B cell (primary cell): Measurements from ENCODE around the gene GTSF1L. TPM values are rescaled to one million over a fixed set of nuclear protein-coding genes. Genes with fewer than 3 reads are reported as not detected.
A peak's percentile ranks its signal among the peaks of the same experiment; 100 is the strongest.

Experiments used
- ATAC-seq: fragments of 200-7000 bp; cut with Tn5 transposase; one replicate; pipeline ENCODE4 v1.10.0; 2021; ENCODE audit warnings: low read depth, mild to moderate bottlenecking, moderate number of reproducible peaks, moderate library complexity
- CTCF ChIA-PET: fragments of 350-600 bp; sonication (Branson Sonifier 250); formaldehyde crosslinking; loops from one replicate; lab custom pipeline; 2021; ENCODE audit warnings: antibody characterized with exemption, inconsistent platforms; lab: Charles Lee
- POLR2A ChIA-PET: fragments of 350-600 bp; sonication (Branson Sonifier 250); formaldehyde crosslinking; loops from one replicate; lab custom pipeline; 2021; ENCODE audit warnings: antibody characterized with exemption; lab: Charles Lee
- DNase-seq: peaks from one replicate; pipeline ENCODE4 v3.0.0; 2013
- H2AFZ ChIP-seq: 2 replicates; pipeline ENCODE4 v1.6.1; 2012; ENCODE audit warnings: mild to moderate bottlenecking, low read depth, low read length; ENCODE audit not compliant: insufficient read depth, poor library complexity, severe bottlenecking
- H3K27ac ChIP-seq, 2 donors: 1 replicate in 1 of 2; 2 replicates in 1 of 2; pipeline ENCODE4 v1.5.1; 2012 to 2013; ENCODE audit warnings: low read length in 2 of 2, mild to moderate bottlenecking in 2 of 2, moderate library complexity in 1 of 2
- H3K27me3 ChIP-seq, 4 experiments: fragments of 200-600 bp in 1 of 4; sonication (generic) in 1 of 4; replicated peaks in 1 of 4; 1 replicate in 2 of 4; 2 replicates in 2 of 4; pipeline versions ENCODE4 v1.6.1 to v1.7.0; 2013 to 2016; ENCODE audit warnings: low read length in 3 of 4, mild to moderate bottlenecking in 2 of 4, mixed read lengths in 1 of 4, moderate library complexity in 1 of 4; ENCODE audit not compliant: insufficient read depth in 4 of 4, control insufficient read depth in 3 of 4; ENCODE audit errors: control extremely low read depth in 1 of 4
- H3K36me3 ChIP-seq, 2 experiments: replicated peaks in 1 of 2; 1 replicate in 1 of 2; 2 replicates in 1 of 2; pipeline versions ENCODE4 v1.6.1 to v1.7.1; 2013; ENCODE audit warnings: low read length in 1 of 2; ENCODE audit not compliant: insufficient read depth in 2 of 2, control insufficient read depth in 1 of 2; ENCODE audit errors: control extremely low read depth in 1 of 2, extremely low read depth in 1 of 2
- H3K4me1 ChIP-seq, 2 donors: fragments of 200-600 bp in 1 of 2; sonication (generic) in 1 of 2; 1 replicate in 1 of 2; 2 replicates in 1 of 2; pipeline versions ENCODE4 v1.5.1 to v1.6.1; 2013 to 2017; ENCODE audit warnings: low read length in 2 of 2; ENCODE audit not compliant: control insufficient read depth in 2 of 2, insufficient read depth in 2 of 2
- H3K4me2 ChIP-seq: replicated peaks from 2 replicates; pipeline ENCODE3; 2012; ENCODE audit warnings: mild to moderate bottlenecking, low read depth, low read length; ENCODE audit not compliant: poor library complexity, severe bottlenecking
- H3K4me3 ChIP-seq, 5 experiments: fragments of 200-600 bp in 1 of 5; sonication (generic) in 1 of 5; 1 replicate in 3 of 5; 2 replicates in 2 of 5; pipeline versions ENCODE4 v1.5.1 to v1.7.0; 2011 to 2016; ENCODE audit warnings: low read length in 4 of 5, mild to moderate bottlenecking in 4 of 5, low read depth in 2 of 5, control low read depth in 1 of 5, moderate library complexity in 1 of 5; ENCODE audit not compliant: insufficient read depth in 1 of 5; ENCODE audit errors: control extremely low read depth in 1 of 5, extremely low read depth in 1 of 5
- H3K79me2 ChIP-seq: fragments of 200-600 bp; sonication (generic); one replicate; pipeline ENCODE4 v1.6.0; 2016; ENCODE audit warnings: low read length; ENCODE audit not compliant: control insufficient read depth, insufficient read depth
- H3K9ac ChIP-seq: fragments of 200-600 bp; sonication (generic); 2 replicates; pipeline ENCODE4 v1.6.1; 2017; ENCODE audit warnings: mild to moderate bottlenecking, low read length, moderate library complexity
- H3K9me3 ChIP-seq, 3 donors: one replicate each; pipeline versions ENCODE4 v1.6.1 to v1.7.1; 2013; ENCODE audit warnings: low read length in 2 of 3; ENCODE audit not compliant: control insufficient read depth in 2 of 3, insufficient read depth in 1 of 3; ENCODE audit errors: control extremely low read depth in 1 of 3
- H4K20me1 ChIP-seq: 2 replicates; pipeline ENCODE4 v1.6.0; 2012; ENCODE audit warnings: mild to moderate bottlenecking, low read length; ENCODE audit not compliant: insufficient read depth, control insufficient read depth, poor library complexity, severe bottlenecking
- H3K27ac Mint-ChIP-seq: one replicate; pipeline ENCODE4 v1.8.0; 2021; ENCODE audit warnings: mixed read lengths
- H3K27me3 Mint-ChIP-seq: one replicate; pipeline ENCODE4 v1.8.0; 2021; ENCODE audit warnings: mixed read lengths
- H3K4me1 Mint-ChIP-seq: one replicate; pipeline ENCODE4 v1.8.0; 2021; ENCODE audit warnings: mixed read lengths
- H3K4me3 Mint-ChIP-seq: one replicate; pipeline ENCODE4 v1.8.0; 2021; ENCODE audit warnings: mixed read lengths
- H3K9me3 Mint-ChIP-seq: one replicate; pipeline ENCODE4 v1.8.0; 2022; ENCODE audit warnings: mixed read lengths; ENCODE audit not compliant: insufficient read depth
- EZH2 ChIP-seq: IDR thresholded peaks from 2 replicates; pipeline ENCODE4 v1.6.1; 2012; ENCODE audit warnings: borderline replicate concordance, low read depth, mild to moderate bottlenecking, moderate library complexity, low read length; ENCODE audit not compliant: insufficient read depth, poor library complexity, severe bottlenecking
- WGBS: methylation state at CpG from one replicate; pipeline ENCODE4 v1.1.5; 2013; ENCODE audit warnings: missing lambda C conversion rate; ENCODE audit not compliant: insufficient coverage; 5-methylcytosine and 5-hydroxymethylcytosine counted together
- intact Hi-C: fragments of 100-400 bp; cut with micrococcal nuclease; formaldehyde crosslinking; loops from one replicate; pipeline ENCODE4 v1.10.0; 2022
- polyA plus RNA-seq: library from polyadenylated mRNA; depleted of rRNA; stranded (reverse); fragments of >200 nt; gene quantifications from 2 replicates; pipeline ENCODE4 v1.2.3, GENCODE V29; 2012
- total RNA-seq, 2 donors: library from RNA; stranded (reverse); fragments of 120-200 nt in 1 of 2; gene quantifications; 1 replicate in 1 of 2; 2 replicates in 1 of 2; pipeline versions ENCODE4 v1.2.3 to v1.2.4, GENCODE V29; 2013 to 2022
- TF ChIP-seq, protein P1 (sequence below): fragments of 200-600 bp; IDR thresholded peaks from one replicate; pipeline ENCODE4 v1.8.0; 2022; ENCODE audit warnings: antibody characterized with exemption, mild to moderate bottlenecking

GTSF1L gene
- total and polyA plus RNA-seq, 2 donors (not counting 1 experiment from before 2014, with no cell fraction given) = 0.84 to 1.5 TPM

DNA sequence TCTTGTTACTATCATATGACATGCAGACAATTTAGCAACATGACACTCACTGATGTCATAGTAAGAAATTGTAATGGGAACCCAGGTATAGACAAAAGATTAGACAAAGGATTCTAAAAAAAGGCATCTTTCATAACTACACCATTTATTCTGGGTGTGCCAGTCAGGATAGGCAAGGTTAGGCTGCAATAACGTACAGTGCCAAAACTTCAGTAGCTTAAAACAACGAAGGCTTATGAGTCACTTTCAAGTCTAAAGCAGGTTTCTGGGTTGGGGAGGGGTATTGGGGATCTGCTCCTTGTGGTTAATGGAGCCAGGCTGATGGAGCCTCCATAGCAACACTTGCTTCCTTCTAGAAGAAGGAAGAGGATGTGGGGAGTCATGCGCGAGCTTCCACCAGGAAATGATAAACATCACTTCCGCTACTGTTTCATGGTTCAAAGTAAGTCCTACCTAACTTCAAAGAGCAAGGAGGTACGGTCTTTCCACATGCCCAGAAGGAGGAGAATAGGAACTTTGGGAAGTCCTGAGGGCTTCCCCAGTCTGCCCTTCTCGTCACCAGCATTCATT lies 2.0 kb upstream of the GTSF1L start:
- no peaks in the 10 kb centered on the region for H3K27me3 ChIP-seq
- Mint-ChIP-seq H3K4me1 (peaks cover 45% of the 10 kb centered on the region), H3K4me3 (peak overlapping the region; percentile 19), H3K27ac (peak overlapping the region; percentile 28), H3K27me3 (no peaks in the 10 kb centered on the region), H3K9me3 (no peaks in the 10 kb centered on the region)
- ATAC-seq (no peak), DNase-seq (no peak)
- H3K36me3 ChIP-seq = peaks cover 0 to 2% of the 10 kb centered on the region in 2 experiments
- H4K20me1 ChIP-seq = no peaks in the 10 kb centered on the region
- WGBS = 100% methylated on average over 1 of the region's 7 CpGs
- H3K9ac ChIP-seq = no peak overlapping the region
- TF ChIP-seq, protein P1, sequence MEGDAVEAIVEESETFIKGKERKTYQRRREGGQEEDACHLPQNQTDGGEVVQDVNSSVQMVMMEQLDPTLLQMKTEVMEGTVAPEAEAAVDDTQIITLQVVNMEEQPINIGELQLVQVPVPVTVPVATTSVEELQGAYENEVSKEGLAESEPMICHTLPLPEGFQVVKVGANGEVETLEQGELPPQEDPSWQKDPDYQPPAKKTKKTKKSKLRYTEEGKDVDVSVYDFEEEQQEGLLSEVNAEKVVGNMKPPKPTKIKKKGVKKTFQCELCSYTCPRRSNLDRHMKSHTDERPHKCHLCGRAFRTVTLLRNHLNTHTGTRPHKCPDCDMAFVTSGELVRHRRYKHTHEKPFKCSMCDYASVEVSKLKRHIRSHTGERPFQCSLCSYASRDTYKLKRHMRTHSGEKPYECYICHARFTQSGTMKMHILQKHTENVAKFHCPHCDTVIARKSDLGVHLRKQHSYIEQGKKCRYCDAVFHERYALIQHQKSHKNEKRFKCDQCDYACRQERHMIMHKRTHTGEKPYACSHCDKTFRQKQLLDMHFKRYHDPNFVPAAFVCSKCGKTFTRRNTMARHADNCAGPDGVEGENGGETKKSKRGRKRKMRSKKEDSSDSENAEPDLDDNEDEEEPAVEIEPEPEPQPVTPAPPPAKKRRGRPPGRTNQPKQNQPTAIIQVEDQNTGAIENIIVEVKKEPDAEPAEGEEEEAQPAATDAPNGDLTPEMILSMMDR = no peak
- no peak for TF ChIP-seq EZH2
- no peak overlapping the region for H3K27ac ChIP-seq
- H3K4me1 ChIP-seq = peaks cover 30 to 36% of the 10 kb centered on the region in 2 donors
- ChIA-PET CTCF (interaction anchor here (0.5 to 2.4 kb wide), 4 partner anchors 10 to 62 kb away, joined by 3 to 13 read pairs (median 4); no protein-coding TSS in a partner anchor), POLR2A (interaction anchor here (0.8 to 1.1 kb wide), 3 partner anchors 17 to 50 kb away, joined by 3 to 7 read pairs (median 5); no protein-coding TSS in a partner anchor)
- H3K4me3 ChIP-seq = no peak overlapping the region
- H2AFZ ChIP-seq = no peak overlapping the region
- intact Hi-C loops = no loop called here
- no peaks in the 10 kb centered on the region for H3K79me2 ChIP-seq
- peaks cover 0 to 6% (median 4%) of the 10 kb centered on the region in 3 donors for H3K9me3 ChIP-seq
- peak overlapping the region; percentile 27 for H3K4me2 ChIP-seq

DNA sequence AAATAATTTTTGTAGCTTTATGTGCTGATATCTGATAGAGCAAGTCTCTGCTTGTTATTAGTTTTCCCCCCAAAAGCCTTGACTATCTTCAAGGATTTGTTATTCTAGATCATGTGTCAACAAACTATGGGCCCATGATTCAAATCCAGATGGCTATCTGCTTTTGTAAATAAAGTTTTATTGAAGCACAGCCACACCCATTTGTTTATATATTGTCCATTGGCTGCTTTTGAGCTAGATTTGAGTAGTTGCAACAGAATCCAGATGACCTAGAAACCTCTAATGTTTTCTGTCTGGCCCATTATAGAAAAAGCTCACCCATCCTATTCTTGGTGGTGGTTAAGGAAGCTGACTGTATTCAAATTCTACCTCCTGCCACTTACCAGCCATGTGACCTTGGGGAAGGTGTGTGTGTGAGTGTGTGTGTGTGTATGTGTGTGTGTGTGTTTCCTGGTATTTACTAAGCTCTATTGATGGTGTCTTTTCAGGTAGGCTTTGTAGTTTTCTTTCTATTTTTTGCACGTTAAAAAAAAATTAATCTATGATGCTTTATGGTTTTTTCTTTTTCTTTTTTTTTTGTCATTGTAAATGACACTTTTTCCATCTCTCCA lies 1.3 kb upstream of the GTSF1L start:
- TF ChIP-seq EZH2 = no peak
- TF ChIP-seq, protein P1 = no peak
- Histone ChIP-seq H3K27ac (peak overlapping the region in 1 of 2 donors; percentile 9), H3K79me2 (no peaks in the 10 kb centered on the region), H3K9me3 (peaks cover 0 to 6% (median 4%) of the 10 kb centered on the region in 3 donors), H4K20me1 (no peaks in the 10 kb centered on the region), H3K4me3 (no peak overlapping the region), H3K9ac (no peak overlapping the region), H3K4me2 (peak overlapping the region; percentile 17), H2AFZ (no peak overlapping the region), H3K27me3 (no peaks in the 10 kb centered on the region), H3K4me1 (peaks cover 28 to 30% of the 10 kb centered on the region in 2 donors), H3K36me3 (peaks cover 0 to 2% of the 10 kb centered on the region in 2 experiments)
- CTCF ChIA-PET = interaction anchor here (0.5 to 2.4 kb wide), 5 partner anchors 9 to 62 kb away, joined by 3 to 13 read pairs (median 4); no protein-coding TSS in a partner anchor
- ATAC-seq (peak; percentile 74), DNase-seq (peak; percentile 64)
- intact Hi-C loops = no loop called here
- Mint-ChIP-seq H3K27me3 (no peaks in the 10 kb centered on the region), H3K4me1 (peaks cover 42% of the 10 kb centered on the region), H3K27ac (peak overlapping the region; percentile 27), H3K4me3 (peak overlapping the region; percentile 26), H3K9me3 (no peaks in the 10 kb centered on the region)
- POLR2A ChIA-PET = interaction anchor here (0.9 to 1.1 kb wide), 2 partner anchors 16 to 46 kb away, joined by 3 to 5 read pairs; no protein-coding TSS in a partner anchor
- no CpG with 5 or more reads among the region's 1 CpG for WGBS
